Neural cell (in vitro differentiated cells): ENCODE data around the gene FKBP3. TPM values are rescaled to one million over a fixed set of nuclear protein-coding genes. Genes with fewer than 3 reads are reported as not detected.
"Not testable (repeated sequence)": the region's sequence is repeated elsewhere in the genome, so short reads cannot be mapped to it uniquely, and the experiment has no call there.

Experiments used
- H2AFZ ChIP-seq: fragments of 200-600, 300-800 bp; sonication (generic), shearing (Covaris generic); 2 replicates; pipeline ENCODE4 v1.6.0; 2014; ENCODE audit warnings: low read depth, mild to moderate bottlenecking, antibody characterized with exemption, low read length, moderate library complexity
- H3F3A ChIP-seq: fragments of 200-600 bp; shearing (Covaris generic); 2 replicates; pipeline ENCODE4 v1.6.1; 2016; ENCODE audit warnings: mild to moderate bottlenecking, moderate library complexity, mixed read lengths, antibody characterized with exemption, low read length; ENCODE audit not compliant: insufficient read depth, poor library complexity, severe bottlenecking
- H3K27ac ChIP-seq: fragments of 200-600, 300-800 bp; sonication (generic), shearing (Covaris generic); 2 replicates; pipeline ENCODE4 v1.5.1; 2014; ENCODE audit warnings: mild to moderate bottlenecking, low read length, moderate library complexity
- H3K27me3 ChIP-seq: fragments of 300-800, 200-600 bp; sonication (generic), shearing (Covaris generic); 2 replicates; pipeline ENCODE4 v1.6.0; 2014; ENCODE audit warnings: mild to moderate bottlenecking, low read depth, low read length, moderate library complexity; ENCODE audit not compliant: insufficient read depth
- H3K36me3 ChIP-seq: fragments of 300-800, 200-600 bp; sonication (generic), shearing (Covaris generic); 2 replicates; pipeline ENCODE4 v1.5.1; 2014; ENCODE audit warnings: mild to moderate bottlenecking, antibody characterized with exemption, low read length, moderate library complexity; ENCODE audit not compliant: insufficient read depth
- H3K4me2 ChIP-seq: fragments of 300-800, 200-600 bp; sonication (generic), shearing (Covaris generic); 2 replicates; pipeline ENCODE4 v1.6.0; 2014; ENCODE audit warnings: mild to moderate bottlenecking, low read length
- H3K4me3 ChIP-seq: fragments of 300-800, 200-600 bp; sonication (generic), shearing (Covaris generic); 2 replicates; pipeline ENCODE4 v1.5.1; 2014; ENCODE audit warnings: mild to moderate bottlenecking, low read length, moderate library complexity
- H3K79me2 ChIP-seq: fragments of 200-600 bp; shearing (Covaris generic); replicated peaks from 2 replicates; pipeline ENCODE4 v1.6.0; 2014; ENCODE audit warnings: mild to moderate bottlenecking, low read length, moderate library complexity; ENCODE audit not compliant: insufficient read depth
- H3K9ac ChIP-seq: fragments of 300-800, 200-600 bp; sonication (generic), shearing (Covaris generic); 2 replicates; pipeline ENCODE4 v1.6.1; 2016; ENCODE audit warnings: mild to moderate bottlenecking, low read length, mixed read lengths
- H3K9me2 ChIP-seq: fragments of 200-600 bp; shearing (Covaris generic); 2 replicates; pipeline ENCODE4 v1.6.1; 2016; ENCODE audit warnings: mild to moderate bottlenecking, low read length, mixed read lengths; ENCODE audit not compliant: insufficient read depth
- H3K9me3 ChIP-seq: fragments of 200-600, 300-800 bp; sonication (generic), shearing (Covaris generic); 2 replicates; pipeline ENCODE4 v1.6.1; 2016; ENCODE audit warnings: mild to moderate bottlenecking, mixed run types, low read length, moderate library complexity, mixed read lengths
- H4K20me1 ChIP-seq: fragments of 200-600 bp; shearing (Covaris generic); 2 replicates; pipeline ENCODE4 v1.6.1; 2016; ENCODE audit warnings: mild to moderate bottlenecking, mixed run types; ENCODE audit not compliant: insufficient read depth
- EP300 ChIP-seq: fragments of 450-650 bp; conservative IDR thresholded peaks from 2 replicates; pipeline ENCODE4 v1.6.1; 2014; ENCODE audit warnings: antibody characterized with exemption, mild to moderate bottlenecking, moderate library complexity; ENCODE audit not compliant: poor library complexity, severe bottlenecking
- EZH2 ChIP-seq: fragments of 200-600, 300-800 bp; shearing (Covaris generic), sonication (generic); IDR thresholded peaks from 2 replicates; pipeline ENCODE4 v1.6.1; 2014; ENCODE audit warnings: antibody characterized with exemption, low read length, borderline replicate concordance, mild to moderate bottlenecking; ENCODE audit not compliant: insufficient read depth, poor library complexity, severe bottlenecking
- MXI1 ChIP-seq: fragments of 450-650 bp; conservative IDR thresholded peaks from 2 replicates; pipeline ENCODE4 v1.6.1; 2014; ENCODE audit warnings: antibody characterized with exemption, mild to moderate bottlenecking; ENCODE audit not compliant: poor library complexity, severe bottlenecking
- POLR2AphosphoS5 ChIP-seq: IDR thresholded peaks from 2 replicates; pipeline ENCODE4 v1.6.1; 2012
- RAD21 ChIP-seq: fragments of 450-650 bp; conservative IDR thresholded peaks from 2 replicates; pipeline ENCODE4 v1.6.1; 2014; ENCODE audit warnings: antibody characterized with exemption, mild to moderate bottlenecking, moderate library complexity
- SMC3 ChIP-seq: fragments of 450-650 bp; conservative IDR thresholded peaks from 2 replicates; pipeline ENCODE4 v1.6.1; 2014; ENCODE audit warnings: antibody characterized with exemption, mild to moderate bottlenecking, moderate library complexity; ENCODE audit not compliant: poor library complexity
- TAF1 ChIP-seq: IDR thresholded peaks from 2 replicates; pipeline ENCODE4 v1.6.1; 2012; ENCODE audit warnings: low read depth
- polyA plus RNA-seq: library from polyadenylated mRNA; depleted of rRNA; stranded (reverse); fragments of >200 nt; gene quantifications from 2 replicates; pipeline ENCODE4 v1.2.3, GENCODE V29; 2014
- TF ChIP-seq, protein P1 (sequence below): fragments of 450-650 bp; IDR thresholded peaks from 2 replicates; pipeline ENCODE4 v1.5.1; 2014; ENCODE audit warnings: antibody characterized with exemption, mild to moderate bottlenecking, moderate library complexity; ENCODE audit not compliant: poor library complexity, severe bottlenecking
- TF ChIP-seq, protein P2 (sequence below): IDR thresholded peaks from 2 replicates; pipeline ENCODE4 v1.6.1; 2012; ENCODE audit warnings: borderline replicate concordance

The FKBP3 gene
- polyA plus RNA-seq, 1 donor from 2014 or later, result 189 TPM

DNA sequence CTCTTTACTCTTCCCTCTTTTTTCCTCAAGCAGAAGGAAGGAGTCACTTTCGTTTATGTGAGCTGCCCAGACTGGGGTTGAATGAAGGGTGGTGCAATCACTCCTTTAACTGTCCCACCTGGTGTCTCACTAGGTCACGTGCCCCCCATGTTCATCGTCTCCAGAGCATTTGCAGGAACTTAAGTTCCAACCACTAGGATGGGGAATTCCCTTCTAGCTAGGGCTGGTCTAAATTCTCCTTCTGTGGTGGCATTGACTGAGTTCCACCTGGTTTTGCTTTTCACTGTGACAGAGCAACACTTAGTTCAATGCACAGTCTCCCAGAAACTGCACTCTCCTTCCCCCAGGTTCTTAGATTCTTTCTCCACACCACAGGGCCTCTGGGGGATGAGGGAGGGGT is 10.9 kb upstream of the FKBP3 start:
- TF ChIP-seq EP300, result no peak
- no peak for TF ChIP-seq RAD21
- no peak for TF ChIP-seq EZH2
- no peak for TF ChIP-seq MXI1
- no peak for TF ChIP-seq POLR2AphosphoS5
- TF ChIP-seq SMC3, result no peak
- TF ChIP-seq, protein P1, sequence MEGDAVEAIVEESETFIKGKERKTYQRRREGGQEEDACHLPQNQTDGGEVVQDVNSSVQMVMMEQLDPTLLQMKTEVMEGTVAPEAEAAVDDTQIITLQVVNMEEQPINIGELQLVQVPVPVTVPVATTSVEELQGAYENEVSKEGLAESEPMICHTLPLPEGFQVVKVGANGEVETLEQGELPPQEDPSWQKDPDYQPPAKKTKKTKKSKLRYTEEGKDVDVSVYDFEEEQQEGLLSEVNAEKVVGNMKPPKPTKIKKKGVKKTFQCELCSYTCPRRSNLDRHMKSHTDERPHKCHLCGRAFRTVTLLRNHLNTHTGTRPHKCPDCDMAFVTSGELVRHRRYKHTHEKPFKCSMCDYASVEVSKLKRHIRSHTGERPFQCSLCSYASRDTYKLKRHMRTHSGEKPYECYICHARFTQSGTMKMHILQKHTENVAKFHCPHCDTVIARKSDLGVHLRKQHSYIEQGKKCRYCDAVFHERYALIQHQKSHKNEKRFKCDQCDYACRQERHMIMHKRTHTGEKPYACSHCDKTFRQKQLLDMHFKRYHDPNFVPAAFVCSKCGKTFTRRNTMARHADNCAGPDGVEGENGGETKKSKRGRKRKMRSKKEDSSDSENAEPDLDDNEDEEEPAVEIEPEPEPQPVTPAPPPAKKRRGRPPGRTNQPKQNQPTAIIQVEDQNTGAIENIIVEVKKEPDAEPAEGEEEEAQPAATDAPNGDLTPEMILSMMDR, result no peak
- TF ChIP-seq TAF1, result no peak
- TF ChIP-seq, protein P2, sequence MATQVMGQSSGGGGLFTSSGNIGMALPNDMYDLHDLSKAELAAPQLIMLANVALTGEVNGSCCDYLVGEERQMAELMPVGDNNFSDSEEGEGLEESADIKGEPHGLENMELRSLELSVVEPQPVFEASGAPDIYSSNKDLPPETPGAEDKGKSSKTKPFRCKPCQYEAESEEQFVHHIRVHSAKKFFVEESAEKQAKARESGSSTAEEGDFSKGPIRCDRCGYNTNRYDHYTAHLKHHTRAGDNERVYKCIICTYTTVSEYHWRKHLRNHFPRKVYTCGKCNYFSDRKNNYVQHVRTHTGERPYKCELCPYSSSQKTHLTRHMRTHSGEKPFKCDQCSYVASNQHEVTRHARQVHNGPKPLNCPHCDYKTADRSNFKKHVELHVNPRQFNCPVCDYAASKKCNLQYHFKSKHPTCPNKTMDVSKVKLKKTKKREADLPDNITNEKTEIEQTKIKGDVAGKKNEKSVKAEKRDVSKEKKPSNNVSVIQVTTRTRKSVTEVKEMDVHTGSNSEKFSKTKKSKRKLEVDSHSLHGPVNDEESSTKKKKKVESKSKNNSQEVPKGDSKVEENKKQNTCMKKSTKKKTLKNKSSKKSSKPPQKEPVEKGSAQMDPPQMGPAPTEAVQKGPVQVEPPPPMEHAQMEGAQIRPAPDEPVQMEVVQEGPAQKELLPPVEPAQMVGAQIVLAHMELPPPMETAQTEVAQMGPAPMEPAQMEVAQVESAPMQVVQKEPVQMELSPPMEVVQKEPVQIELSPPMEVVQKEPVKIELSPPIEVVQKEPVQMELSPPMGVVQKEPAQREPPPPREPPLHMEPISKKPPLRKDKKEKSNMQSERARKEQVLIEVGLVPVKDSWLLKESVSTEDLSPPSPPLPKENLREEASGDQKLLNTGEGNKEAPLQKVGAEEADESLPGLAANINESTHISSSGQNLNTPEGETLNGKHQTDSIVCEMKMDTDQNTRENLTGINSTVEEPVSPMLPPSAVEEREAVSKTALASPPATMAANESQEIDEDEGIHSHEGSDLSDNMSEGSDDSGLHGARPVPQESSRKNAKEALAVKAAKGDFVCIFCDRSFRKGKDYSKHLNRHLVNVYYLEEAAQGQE, result no peak
- H3K4me3 ChIP-seq, result no peak overlapping the region
- no peaks in the 10 kb centered on the region for H3K27me3 ChIP-seq
- H3K9me3 ChIP-seq, result no peaks in the 10 kb centered on the region
- H3K27ac ChIP-seq, result no peak overlapping the region
- H3K9ac ChIP-seq, result no peak overlapping the region
- no peak overlapping the region for H3K4me2 ChIP-seq
- H3K36me3 ChIP-seq, result no peaks in the 10 kb centered on the region
- no peaks in the 10 kb centered on the region for H3F3A ChIP-seq
- H3K79me2 ChIP-seq, result no peaks in the 10 kb centered on the region
- no peaks in the 10 kb centered on the region for H3K9me2 ChIP-seq
- H4K20me1 ChIP-seq, result no peaks in the 10 kb centered on the region
- H2AFZ ChIP-seq, result no peak overlapping the region

DNA sequence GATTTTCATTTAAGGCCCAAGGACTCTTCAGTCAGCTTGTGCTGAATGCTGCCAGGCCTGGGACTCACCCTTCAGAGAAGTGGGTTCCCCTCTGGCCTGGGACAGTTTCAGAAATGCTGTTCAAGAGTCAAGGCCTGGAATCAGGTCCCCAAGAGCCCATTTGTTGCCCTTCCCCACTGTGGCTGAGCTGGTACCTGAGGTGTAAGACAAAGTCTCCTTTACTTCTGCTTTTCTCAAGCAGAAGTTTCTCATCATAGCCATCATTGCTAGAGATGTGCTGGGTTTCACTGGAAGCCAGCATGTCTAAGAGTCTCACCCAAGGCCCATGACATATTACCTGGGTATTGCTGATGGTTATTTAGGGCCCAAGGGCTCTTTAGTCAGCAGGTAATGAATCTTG is 10.4 kb upstream of the FKBP3 start:
- Histone ChIP-seq H2AFZ (no peak overlapping the region), H3K4me3 (no peak overlapping the region)

DNA sequence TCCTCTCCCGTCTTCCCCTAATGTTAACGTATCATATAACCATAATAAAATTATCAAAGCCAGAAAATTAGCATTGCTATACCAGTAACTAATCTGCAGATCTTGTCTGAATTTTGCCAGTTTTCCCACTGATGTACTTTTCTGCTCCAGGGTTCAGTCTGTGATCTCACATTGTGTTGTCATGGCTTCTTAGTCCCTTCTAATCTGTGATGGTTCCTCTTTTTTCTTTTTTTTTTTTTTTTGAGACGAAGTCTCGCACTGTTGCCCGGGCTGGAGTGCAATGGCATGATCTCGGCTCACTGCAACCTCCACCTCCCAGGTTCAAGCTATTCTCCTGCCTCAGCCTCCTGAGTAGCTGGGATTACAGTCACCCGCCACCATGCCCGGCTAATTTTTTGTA is 7.8 kb upstream of the FKBP3 start:
- H3K36me3 ChIP-seq, H3K9ac ChIP-seq, H3K27ac ChIP-seq, H3F3A ChIP-seq, H3K9me2 ChIP-seq, H3K4me2 ChIP-seq, H3K4me3 ChIP-seq, H4K20me1 ChIP-seq, H2AFZ ChIP-seq, H3K27me3 ChIP-seq, H3K9me3 ChIP-seq: not testable (repeated sequence)
- peaks cover 30% of the 10 kb centered on the region for H3K79me2 ChIP-seq

More for the DNA sequence above, 10.4 kb upstream of the FKBP3 start:
- Histone ChIP-seq H3K9ac (no peak overlapping the region), H3K79me2 (peaks cover 5% of the 10 kb centered on the region), H3K9me3 (no peaks in the 10 kb centered on the region), H4K20me1 (no peaks in the 10 kb centered on the region), H3K9me2 (no peaks in the 10 kb centered on the region), H3K27ac (no peak overlapping the region), H3K4me2 (no peak overlapping the region), H3F3A (no peaks in the 10 kb centered on the region), H3K36me3 (no peaks in the 10 kb centered on the region), H3K27me3 (no peaks in the 10 kb centered on the region)
- no peak for TF ChIP-seq RAD21
- TF ChIP-seq, protein P2, result no peak
- no peak for TF ChIP-seq TAF1
- no peak for TF ChIP-seq EP300
- no peak for TF ChIP-seq POLR2AphosphoS5
